GM19099 (cell line): ENCODE measurements around the gene SLC6A7.

Experiments used
- POLR2A ChIP-seq: IDR thresholded peaks from 3 replicates; pipeline ENCODE4 v1.6.1; 2011; ENCODE audit warnings: low read depth; ENCODE audit not compliant: insufficient read length; ENCODE audit errors: extremely low read depth

The SLC6A7 gene

GRCh38 chr5:150163547-150164059 lies 26.3 kb upstream of the SLC6A7 start:
- TF ChIP-seq POLR2A: no peak

- TF ChIP-seq POLR2A: no peak
Measured at GRCh38 chr5:150164211-150164980, 25.5 kb upstream of the SLC6A7 start.

- TF ChIP-seq POLR2A: no peak
Measured at GRCh38 chr5:150166037-150166649, 23.7 kb upstream of the SLC6A7 start.

GRCh38 chr5:150166650-150167511 lies 23.0 kb upstream of the SLC6A7 start, which contains the start of gene CDX1:
Gene CDX1 (plus strand): TSS chr5:150166778. CDS start chr5:150166877, 99 bp downstream.
- TF ChIP-seq POLR2A: no peak

- TF ChIP-seq POLR2A: no peak
Measured at GRCh38 chr5:150167512-150167850, 22.4 kb upstream of the SLC6A7 start.

- no peak for TF ChIP-seq POLR2A
Measured at GRCh38 chr5:150167908-150168307, 22.0 kb upstream of the SLC6A7 start.

- TF ChIP-seq POLR2A: no peak
Measured at GRCh38 chr5:150168864-150169263, 21.0 kb upstream of the SLC6A7 start.

GRCh38 chr5:150172145-150172544 lies 17.7 kb upstream of the SLC6A7 start:
- no peak for TF ChIP-seq POLR2A

GRCh38 chr5:150172556-150172955 lies 17.3 kb upstream of the SLC6A7 start:
- TF ChIP-seq POLR2A: no peak

- TF ChIP-seq POLR2A: no peak
Measured at GRCh38 chr5:150173161-150173560, 16.7 kb upstream of the SLC6A7 start.

- no peak for TF ChIP-seq POLR2A
Measured at GRCh38 chr5:150174285-150174684, 15.6 kb upstream of the SLC6A7 start.

- no peak for TF ChIP-seq POLR2A
Measured at GRCh38 chr5:150175076-150175475, 14.8 kb upstream of the SLC6A7 start.

- no peak for TF ChIP-seq POLR2A
Measured at GRCh38 chr5:150175536-150175935, 14.3 kb upstream of the SLC6A7 start.

- TF ChIP-seq POLR2A: no peak
Measured at GRCh38 chr5:150176745-150177477, 13.0 kb upstream of the SLC6A7 start.

- TF ChIP-seq POLR2A: no peak
Measured at GRCh38 chr5:150177721-150178120, 12.1 kb upstream of the SLC6A7 start.

GRCh38 chr5:150178262-150178661 lies 11.6 kb upstream of the SLC6A7 start:
- TF ChIP-seq POLR2A: no peak
